Measurements from ENCODE around the gene EXOC2.

DNA sequence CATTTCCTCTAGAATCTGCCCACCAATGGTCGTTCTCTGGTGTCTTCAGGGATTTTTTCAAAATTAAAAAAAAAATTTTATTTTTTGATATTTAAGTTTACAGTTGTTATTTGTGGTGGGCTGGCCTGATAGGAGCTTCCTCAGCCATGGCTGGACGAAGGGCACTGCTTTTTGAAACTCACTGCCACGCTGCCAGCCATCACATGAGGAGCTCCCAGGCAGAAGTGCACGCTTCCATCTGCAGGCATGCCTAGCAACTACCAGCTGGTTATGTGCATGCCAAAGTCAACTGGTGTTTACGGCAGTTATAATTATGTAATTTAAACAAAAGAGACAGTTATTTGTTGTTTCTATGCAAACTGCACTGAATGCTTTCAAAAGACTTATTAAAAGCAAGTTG is 196.3 kb downstream of the EXOC2 start:
- TF ChIP-seq, protein P1, sequence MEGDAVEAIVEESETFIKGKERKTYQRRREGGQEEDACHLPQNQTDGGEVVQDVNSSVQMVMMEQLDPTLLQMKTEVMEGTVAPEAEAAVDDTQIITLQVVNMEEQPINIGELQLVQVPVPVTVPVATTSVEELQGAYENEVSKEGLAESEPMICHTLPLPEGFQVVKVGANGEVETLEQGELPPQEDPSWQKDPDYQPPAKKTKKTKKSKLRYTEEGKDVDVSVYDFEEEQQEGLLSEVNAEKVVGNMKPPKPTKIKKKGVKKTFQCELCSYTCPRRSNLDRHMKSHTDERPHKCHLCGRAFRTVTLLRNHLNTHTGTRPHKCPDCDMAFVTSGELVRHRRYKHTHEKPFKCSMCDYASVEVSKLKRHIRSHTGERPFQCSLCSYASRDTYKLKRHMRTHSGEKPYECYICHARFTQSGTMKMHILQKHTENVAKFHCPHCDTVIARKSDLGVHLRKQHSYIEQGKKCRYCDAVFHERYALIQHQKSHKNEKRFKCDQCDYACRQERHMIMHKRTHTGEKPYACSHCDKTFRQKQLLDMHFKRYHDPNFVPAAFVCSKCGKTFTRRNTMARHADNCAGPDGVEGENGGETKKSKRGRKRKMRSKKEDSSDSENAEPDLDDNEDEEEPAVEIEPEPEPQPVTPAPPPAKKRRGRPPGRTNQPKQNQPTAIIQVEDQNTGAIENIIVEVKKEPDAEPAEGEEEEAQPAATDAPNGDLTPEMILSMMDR (IDR thresholded peaks at IDR 0.05): no peak
- no peak for TF ChIP-seq EZH2 (IDR thresholded peaks at IDR 0.05; ENCODE audit: borderline replicate concordance, insufficient read depth, low read depth, low read length, poor library complexity, severe bottlenecking)

Data from B cell (primary cell).